ENCODE measurements around the gene ARHGAP24. TPM values are rescaled to one million over a fixed set of nuclear protein-coding genes. Genes with fewer than 3 reads are reported as not detected.

Gene ARHGAP24
- total and polyA plus RNA-seq, 8 donors, result 22.0 to 35.0 (median 25.8) TPM

DNA sequence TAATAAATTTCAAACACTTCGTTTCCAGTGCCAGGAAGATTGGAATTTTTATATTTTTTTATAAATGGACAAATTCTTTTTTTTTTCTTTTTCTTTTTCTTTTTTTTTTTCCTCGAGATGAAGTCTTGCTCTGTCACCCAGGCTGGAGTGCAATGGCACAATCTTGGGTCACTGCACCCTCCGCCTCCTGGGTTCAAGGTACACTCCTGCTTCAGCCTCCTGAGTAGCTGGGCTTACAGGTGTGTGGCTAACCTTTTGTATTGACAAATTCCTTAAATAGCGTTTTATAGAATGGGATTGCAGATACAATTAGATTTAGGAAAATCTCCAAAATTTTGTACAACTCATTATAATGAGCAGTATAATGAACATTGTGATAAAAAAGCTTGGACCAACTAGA lies 328.9 kb downstream of the ARHGAP24 start:
- Histone ChIP-seq H3K36me3 (no peaks in the 10 kb centered on the region), H3K27me3 (no peaks in the 10 kb centered on the region), H3K4me3 (no peak overlapping the region), H3K9me3 (no peaks in the 10 kb centered on the region), H3K4me1 (no peaks in the 10 kb centered on the region), H3K27ac (no peak overlapping the region)
- ATAC-seq, result no peak
- intact Hi-C loops (cut with DNase I), result no loop called here
- DNase-seq, result no peak
- TF ChIP-seq, protein P1, sequence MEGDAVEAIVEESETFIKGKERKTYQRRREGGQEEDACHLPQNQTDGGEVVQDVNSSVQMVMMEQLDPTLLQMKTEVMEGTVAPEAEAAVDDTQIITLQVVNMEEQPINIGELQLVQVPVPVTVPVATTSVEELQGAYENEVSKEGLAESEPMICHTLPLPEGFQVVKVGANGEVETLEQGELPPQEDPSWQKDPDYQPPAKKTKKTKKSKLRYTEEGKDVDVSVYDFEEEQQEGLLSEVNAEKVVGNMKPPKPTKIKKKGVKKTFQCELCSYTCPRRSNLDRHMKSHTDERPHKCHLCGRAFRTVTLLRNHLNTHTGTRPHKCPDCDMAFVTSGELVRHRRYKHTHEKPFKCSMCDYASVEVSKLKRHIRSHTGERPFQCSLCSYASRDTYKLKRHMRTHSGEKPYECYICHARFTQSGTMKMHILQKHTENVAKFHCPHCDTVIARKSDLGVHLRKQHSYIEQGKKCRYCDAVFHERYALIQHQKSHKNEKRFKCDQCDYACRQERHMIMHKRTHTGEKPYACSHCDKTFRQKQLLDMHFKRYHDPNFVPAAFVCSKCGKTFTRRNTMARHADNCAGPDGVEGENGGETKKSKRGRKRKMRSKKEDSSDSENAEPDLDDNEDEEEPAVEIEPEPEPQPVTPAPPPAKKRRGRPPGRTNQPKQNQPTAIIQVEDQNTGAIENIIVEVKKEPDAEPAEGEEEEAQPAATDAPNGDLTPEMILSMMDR (IDR thresholded peaks at IDR 0.05), result no peak

DNA sequence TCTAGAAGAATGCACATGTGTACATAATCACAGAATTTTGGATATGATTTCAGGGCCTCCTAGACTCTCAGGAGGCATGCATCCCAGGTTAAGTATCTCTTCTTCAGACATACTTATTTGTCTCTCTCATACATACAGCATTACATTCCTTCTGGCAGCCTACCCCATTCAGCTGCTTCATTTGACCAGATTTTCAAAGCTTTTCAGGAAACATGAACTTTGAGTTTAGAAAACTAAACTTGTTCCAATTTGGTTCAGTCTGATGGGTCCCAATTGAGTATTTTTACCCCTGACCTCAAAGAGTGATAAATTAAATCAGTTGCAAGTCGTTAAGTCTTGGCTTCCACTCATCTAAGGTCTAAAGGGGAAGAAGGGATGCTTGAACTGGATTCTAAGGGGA lies 330.9 kb downstream of the ARHGAP24 start:
- H3K27ac ChIP-seq, result peak overlapping the region in 1 of 2 donors; percentile 48

DNA sequence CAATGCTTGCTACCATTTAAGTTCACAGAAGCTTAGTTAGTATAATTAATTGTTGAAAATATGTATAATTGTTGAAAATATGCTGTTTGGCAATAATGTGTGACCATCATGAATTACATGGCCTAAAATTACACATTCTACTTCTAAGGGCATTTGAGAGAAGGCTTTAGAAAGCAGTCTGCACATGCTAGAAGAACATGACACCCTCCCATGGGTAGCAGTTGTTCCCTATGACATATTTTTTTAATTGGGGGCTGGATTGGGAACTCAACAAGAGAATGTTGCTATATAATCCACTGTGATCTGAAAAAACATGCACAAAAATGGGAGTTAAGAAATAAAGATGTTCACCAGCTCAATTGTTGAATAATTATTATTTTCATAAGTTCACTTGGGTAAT lies 331.4 kb downstream of the ARHGAP24 start:
- DNase-seq, result no peak
- Histone ChIP-seq H3K27me3 (no peaks in the 10 kb centered on the region), H3K27ac (peak overlapping the region in 1 of 2 donors; percentile 48), H3K4me3 (no peak overlapping the region), H3K9me3 (no peaks in the 10 kb centered on the region), H3K4me1 (no peaks in the 10 kb centered on the region), H3K36me3 (no peaks in the 10 kb centered on the region)
- TF ChIP-seq, protein P1 (IDR thresholded peaks at IDR 0.05), result no peak
- no peak for ATAC-seq
- intact Hi-C loops (cut with DNase I), result no loop called here

More for the DNA sequence above, 330.9 kb downstream of the ARHGAP24 start:
- TF ChIP-seq, protein P1 (IDR thresholded peaks at IDR 0.05), result no peak
- no peak for ATAC-seq
- no peaks in the 10 kb centered on the region for H3K9me3 ChIP-seq
- H3K36me3 ChIP-seq, result no peaks in the 10 kb centered on the region
- no peaks in the 10 kb centered on the region for H3K4me1 ChIP-seq
- no peak overlapping the region for H3K4me3 ChIP-seq
- DNase-seq, result no peak
- no peaks in the 10 kb centered on the region for H3K27me3 ChIP-seq
- intact Hi-C loops (cut with DNase I), result no loop called here

DNA sequence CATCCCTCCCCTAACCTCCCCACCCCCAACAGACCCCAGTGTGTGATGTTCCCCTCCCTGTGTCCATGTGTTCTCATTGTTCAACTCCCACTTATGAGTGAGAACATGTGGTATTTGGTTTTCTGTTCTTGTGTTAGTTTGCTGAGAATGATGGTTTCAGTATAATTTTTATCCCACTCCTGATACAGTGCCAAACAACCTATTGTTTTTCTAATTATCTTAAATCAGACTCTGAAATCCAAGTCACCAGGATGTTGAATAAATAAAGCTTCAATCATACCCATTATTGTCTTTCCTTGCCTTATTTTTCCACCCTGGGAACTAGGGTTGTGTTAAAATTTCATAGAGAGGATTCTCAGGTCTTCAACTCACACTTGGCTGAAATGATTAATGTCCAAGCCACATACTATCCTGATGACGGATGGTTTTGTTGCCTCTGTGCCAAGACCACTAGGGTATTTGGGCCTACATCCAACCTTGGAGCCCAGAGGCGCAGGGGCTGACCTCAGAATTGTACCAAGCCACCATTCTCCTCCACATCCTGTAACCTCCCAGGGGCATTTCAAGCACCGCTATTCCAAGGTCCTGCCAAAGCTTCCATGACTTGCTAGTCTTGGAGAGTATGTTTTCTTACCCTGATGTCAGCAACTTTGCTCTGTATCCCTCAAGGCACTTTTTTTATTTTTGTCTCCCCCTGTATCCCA lies 332.4 kb downstream of the ARHGAP24 start:
- Histone ChIP-seq H3K9me3 (no peaks in the 10 kb centered on the region), H3K4me3 (no peak overlapping the region), H3K27me3 (no peaks in the 10 kb centered on the region), H3K27ac (no peak overlapping the region), H3K36me3 (no peaks in the 10 kb centered on the region), H3K4me1 (no peaks in the 10 kb centered on the region)
- DNase-seq, result no peak
- ATAC-seq, result no peak
- TF ChIP-seq, protein P1 (IDR thresholded peaks at IDR 0.05), result no peak
- intact Hi-C loops (cut with DNase I), result no loop called here

DNA sequence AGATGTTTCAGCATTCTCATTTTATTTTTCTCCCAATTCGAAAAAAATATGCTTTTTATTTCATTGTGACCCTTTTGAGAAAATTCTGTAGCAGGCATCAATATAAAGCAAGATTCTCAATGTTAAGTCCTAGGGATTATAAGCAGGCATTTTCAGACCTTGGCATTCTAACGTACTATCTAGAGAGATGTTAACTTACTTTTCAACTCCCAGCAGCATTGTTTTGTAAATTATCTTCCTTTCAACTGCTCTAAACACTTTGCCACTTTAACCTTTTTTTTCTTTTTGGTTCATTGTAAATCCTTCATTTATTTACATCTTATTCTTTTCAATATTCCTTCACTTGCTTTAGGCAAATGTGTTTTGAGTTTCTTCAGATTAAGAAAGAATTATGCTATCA lies 333.2 kb downstream of the ARHGAP24 start:
- no peaks in the 10 kb centered on the region for H3K4me1 ChIP-seq
- H3K4me3 ChIP-seq, result no peak overlapping the region
- H3K9me3 ChIP-seq, result no peaks in the 10 kb centered on the region
- DNase-seq (no peak), ATAC-seq (no peak)
- intact Hi-C loops (cut with DNase I), result no loop called here
- TF ChIP-seq, protein P1 (IDR thresholded peaks at IDR 0.05), result no peak
- H3K36me3 ChIP-seq, result no peaks in the 10 kb centered on the region
- no peaks in the 10 kb centered on the region for H3K27me3 ChIP-seq
- H3K27ac ChIP-seq, result no peak overlapping the region
